Measurements from ENCODE around the gene GNG2. TPM values are rescaled to one million over a fixed set of nuclear protein-coding genes. Genes with fewer than 3 reads are reported as not detected.

The GNG2 gene
- total and polyA plus RNA-seq, 5 experiments from 2014 or later: 57.8 to 172 (median 115) TPM

DNA sequence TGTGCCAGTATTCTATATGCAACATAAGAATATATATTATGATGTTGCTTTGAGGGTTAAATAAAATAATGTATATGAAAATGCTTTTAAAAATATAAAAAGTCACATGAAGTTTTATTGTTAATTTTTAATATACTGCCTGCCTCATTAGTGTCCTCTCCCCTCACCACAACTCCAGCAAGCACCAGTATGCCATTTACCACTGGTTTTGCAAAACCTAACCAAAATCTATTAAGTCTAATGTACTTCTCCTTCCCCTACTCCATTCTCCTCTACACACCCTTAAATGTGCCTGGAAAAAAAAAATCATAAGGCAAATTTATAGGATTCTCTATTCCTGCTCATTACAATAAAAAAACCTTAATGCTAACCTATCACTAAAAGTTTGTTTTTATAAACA, 24.0 kb upstream of the GNG2 start:
- ATAC-seq (no peak), DNase-seq (no peak)
- POLR2A ChIA-PET: interaction anchor here (0.8 kb wide), 1 partner anchor 19 kb away, joined by 4 read pairs; no protein-coding TSS in a partner anchor
- Mint-ChIP-seq H3K36me3 (peaks cover 0 to 8% (median 7%) of the 10 kb centered on the region in 3 donors), H3K27me3 (no peaks in the 10 kb centered on the region), H3K4me1 (peaks cover 0 to 7% (median under 1%) of the 10 kb centered on the region in 4 donors), H3K27ac (peak overlapping the region in 1 of 10 donors; percentile 58), H3K9me3 (peaks cover 0 to 8% (median 4%) of the 10 kb centered on the region in 9 donors), H3K4me3 (no peak overlapping the region)

DNA sequence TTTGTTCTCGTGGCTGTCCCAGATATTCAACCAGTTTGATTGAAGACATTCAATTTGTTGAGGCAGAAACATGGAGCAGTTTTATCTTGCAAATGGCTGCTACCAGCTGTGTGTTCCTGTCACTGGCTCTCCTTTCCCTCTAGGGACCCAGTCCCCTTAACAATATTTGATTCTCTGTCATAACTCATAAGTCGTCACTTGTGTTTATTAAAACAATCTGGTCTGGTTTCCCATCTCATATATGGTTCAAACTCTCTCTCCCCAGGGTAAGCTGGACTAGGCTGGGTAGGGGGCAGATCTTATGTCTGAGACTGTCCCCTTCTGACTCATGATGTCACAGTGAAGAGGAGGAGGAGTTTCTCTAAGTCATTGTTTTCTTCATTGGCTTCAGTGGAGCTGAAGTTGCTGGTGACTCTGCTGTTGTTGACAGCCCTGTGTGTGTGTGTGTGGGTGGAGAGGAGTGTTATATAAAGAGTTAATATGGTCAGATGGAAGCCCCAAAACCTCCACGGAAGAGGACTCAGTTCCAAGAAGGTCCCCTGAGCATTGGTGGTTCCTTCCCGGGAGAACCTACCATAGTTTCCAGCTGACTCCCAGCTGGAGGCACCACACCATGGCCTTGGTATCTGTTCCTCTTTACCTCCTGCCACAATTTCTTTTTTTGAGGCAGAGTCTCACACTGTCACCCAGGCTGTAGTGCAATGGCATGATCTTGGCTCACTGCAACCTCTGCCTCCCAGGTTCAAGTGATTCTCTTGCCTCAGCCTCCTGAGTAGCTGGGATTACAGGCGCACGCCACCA, 16.1 kb upstream of the GNG2 start:
- Mint-ChIP-seq H3K36me3 (peaks cover 0 to 3% (median 0%) of the 10 kb centered on the region in 3 donors), H3K27me3 (peaks cover 0 to 4% (median 0%) of the 10 kb centered on the region in 5 donors), H3K4me3 (peak overlapping the region in 5 of 10 donors; percentile 11 to 67 (median 34)), H3K9me3 (peaks cover 0 to 12% (median 3%) of the 10 kb centered on the region in 9 donors), H3K27ac (peak overlapping the region; percentile 28 to 100 (median 89)), H3K4me1 (peaks cover 20 to 70% (median 46%) of the 10 kb centered on the region in 4 donors)
- ATAC-seq (no peak), DNase-seq (peak in 1 of 10 donors; percentile 24)
- POLR2A ChIA-PET: no interaction called here

DNA sequence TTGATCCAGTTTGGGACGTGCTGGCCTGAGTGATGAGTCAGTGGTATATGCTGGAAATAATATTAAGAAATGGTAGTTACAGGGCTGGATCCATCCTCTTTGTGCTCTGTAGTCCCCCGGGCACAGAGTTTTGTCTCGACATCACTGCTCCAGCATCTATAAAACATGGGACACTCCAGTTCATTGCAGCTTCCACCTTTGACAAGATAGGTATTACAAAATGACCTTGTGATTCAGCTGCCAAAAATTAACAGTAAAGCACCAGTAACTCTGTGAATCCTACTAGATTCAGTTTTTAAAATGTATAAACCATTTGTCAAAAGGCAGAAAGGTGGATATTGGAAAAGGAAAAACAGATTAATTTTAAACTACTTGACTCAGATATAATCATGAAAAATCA, 14.6 kb upstream of the GNG2 start:
- Mint-ChIP-seq H3K4me1 (peaks cover 20 to 82% (median 47%) of the 10 kb centered on the region in 4 donors), H3K36me3 (peaks cover 0 to 4% (median 3%) of the 10 kb centered on the region in 3 donors), H3K4me3 (peak overlapping the region in 5 of 10 donors; percentile 8 to 88 (median 78)), H3K27ac (peak overlapping the region; percentile 80 to 100 (median 99)), H3K9me3 (peaks cover 0 to 20% (median 3%) of the 10 kb centered on the region in 9 donors), H3K27me3 (peaks cover 0 to 4% (median 0%) of the 10 kb centered on the region in 5 donors)
- ATAC-seq (no peak), DNase-seq (no peak)
- POLR2A ChIA-PET: interaction anchor here (1.3 to 6.6 kb wide), 4 partner anchors 15 to 49 kb away, joined by 3 to 94 read pairs (median 11); partner anchors contain the start of gene GNG2

DNA sequence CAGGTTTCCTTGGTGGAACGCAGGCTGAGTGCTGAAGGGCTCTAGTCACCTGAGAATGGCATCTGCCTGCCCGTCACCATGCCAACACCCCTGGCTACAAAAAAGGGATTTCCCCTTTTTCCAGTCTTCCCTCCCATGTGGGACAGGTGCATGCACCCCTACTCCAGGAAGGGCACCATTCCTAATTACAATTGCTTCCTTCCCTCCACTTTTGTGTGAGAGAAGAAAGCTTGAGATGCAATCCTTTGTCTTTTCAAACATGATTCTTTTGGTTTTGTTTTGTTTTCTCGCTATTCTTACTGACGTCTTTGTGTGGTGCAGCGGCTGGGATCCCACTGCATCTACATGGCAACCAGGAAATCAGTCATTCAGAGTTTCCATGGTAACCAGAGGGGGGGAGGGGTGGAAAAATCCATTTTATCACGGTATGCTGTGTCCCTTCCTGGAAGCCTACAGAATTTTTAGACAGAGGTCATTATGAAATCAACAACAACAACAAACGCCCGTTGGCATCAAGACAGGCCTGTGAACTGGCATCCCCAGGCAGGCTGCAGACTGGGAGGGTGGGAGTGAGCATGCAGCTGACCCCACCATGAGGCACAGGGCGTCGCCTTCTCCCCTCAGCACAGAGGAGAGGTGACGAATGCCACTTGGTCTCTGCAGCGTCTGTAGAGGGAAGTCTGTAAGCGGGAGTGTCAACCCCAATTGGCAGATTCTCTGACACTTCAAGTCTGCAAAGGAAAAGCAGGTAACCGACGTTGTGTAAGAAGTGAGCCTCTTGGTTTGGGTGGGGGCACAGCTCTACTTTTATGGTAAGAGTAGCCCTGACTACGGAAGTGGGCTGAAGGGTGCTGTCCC, 13.6 kb upstream of the GNG2 start:
- Mint-ChIP-seq H3K27me3 (peaks cover 0 to 4% (median 0%) of the 10 kb centered on the region in 5 donors), H3K4me1 (peaks cover 18 to 91% (median 54%) of the 10 kb centered on the region in 4 donors), H3K27ac (peak overlapping the region; percentile 96 to 100 (median 99)), H3K4me3 (peak overlapping the region; percentile 78 to 91 (median 88)), H3K36me3 (peaks cover 0 to 4% (median 3%) of the 10 kb centered on the region in 3 donors), H3K9me3 (peaks cover 0 to 20% (median 3%) of the 10 kb centered on the region in 9 donors)
- peak; percentile 65 to 98 (median 93) for DNase-seq
- ATAC-seq: peak; percentile 82 to 85
- POLR2A ChIA-PET: interaction anchor here (0.6 to 6.6 kb wide), 14 partner anchors 9 to 195 kb away, joined by 3 to 94 read pairs (median 3); partner anchors contain the start of genes FRMD6, GNG2 and RTRAF

DNA sequence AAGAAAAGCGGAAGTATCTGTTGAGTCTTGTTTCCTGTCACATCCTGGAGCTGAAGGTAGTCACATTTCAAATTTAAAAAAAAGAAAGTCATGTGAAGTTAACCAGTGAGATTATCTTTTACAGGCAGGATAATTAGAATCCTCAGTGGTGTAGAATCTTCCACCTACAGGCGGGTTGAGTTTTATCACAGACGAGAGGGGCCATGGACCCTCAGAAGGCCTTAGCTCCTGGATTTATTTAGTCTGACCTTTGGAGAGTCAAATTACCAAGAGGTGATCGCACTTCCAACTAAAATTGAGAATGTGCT, 13.0 kb upstream of the GNG2 start:
- peaks cover 0 to 4% (median 0%) of the 10 kb centered on the region in 5 donors for H3K27me3 Mint-ChIP-seq
- POLR2A ChIA-PET: interaction anchor here (0.6 to 6.6 kb wide), 12 partner anchors 9 to 195 kb away, joined by 3 to 94 read pairs (median 4); partner anchors contain the start of genes FRMD6, GNG2 and RTRAF

DNA sequence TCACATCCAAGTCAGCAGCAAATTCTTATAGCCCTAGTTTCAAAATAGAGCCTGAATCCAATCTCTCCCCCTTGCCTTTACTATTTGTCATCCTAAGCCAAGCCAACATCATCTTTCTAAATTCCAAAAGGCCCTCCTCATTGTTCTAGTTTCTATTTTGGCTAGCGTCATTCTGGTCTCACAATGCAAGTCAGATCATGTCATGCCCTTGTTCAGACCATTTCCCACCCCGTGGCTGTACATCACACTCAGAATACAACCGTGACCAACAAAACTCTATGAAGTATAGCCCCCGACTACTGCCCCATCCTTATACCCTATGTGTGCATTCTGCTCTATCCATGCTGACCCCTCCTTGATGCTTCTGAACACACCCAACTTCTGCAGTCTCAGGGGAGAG, 12.3 kb upstream of the GNG2 start:
- H3K4me1 Mint-ChIP-seq: peaks cover 18 to 93% (median 61%) of the 10 kb centered on the region in 4 donors
- ATAC-seq (no peak), DNase-seq (no peak)

More for the DNA sequence above, 13.0 kb upstream of the GNG2 start:
- Mint-ChIP-seq H3K36me3 (peaks cover 0 to 4% (median 3%) of the 10 kb centered on the region in 3 donors), H3K27ac (peak overlapping the region; percentile 96 to 100 (median 99)), H3K4me3 (peak overlapping the region; percentile 78 to 91 (median 88)), H3K9me3 (peaks cover 0 to 20% (median 3%) of the 10 kb centered on the region in 9 donors), H3K4me1 (peaks cover 18 to 91% (median 59%) of the 10 kb centered on the region in 4 donors)
- DNase-seq (no peak), ATAC-seq (no peak)

DNA sequence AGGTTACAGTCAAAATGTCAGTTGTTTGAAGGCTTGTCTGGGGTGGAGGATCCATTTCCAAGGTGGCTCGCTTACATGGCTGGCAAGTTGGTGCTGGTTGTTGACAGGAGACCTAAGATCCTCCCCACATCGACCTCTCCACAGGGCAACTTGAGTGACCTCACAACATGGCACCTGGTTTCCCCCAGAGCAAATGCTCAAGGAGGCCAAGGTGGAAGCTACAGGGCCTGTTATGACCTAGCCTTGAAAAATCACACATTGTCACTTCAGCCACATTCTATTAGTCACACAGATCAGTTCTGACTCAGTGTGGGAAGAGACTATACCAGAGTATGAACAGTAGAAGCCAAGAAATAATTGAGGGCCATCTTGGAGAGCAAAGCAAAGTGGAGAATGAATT, 11.3 kb upstream of the GNG2 start:
- peaks cover 0 to 4% (median 0%) of the 10 kb centered on the region in 5 donors for H3K27me3 Mint-ChIP-seq
- POLR2A ChIA-PET: interaction anchor here (3.2 to 6.6 kb wide), 2 partner anchors 11 to 19 kb away, joined by 17 to 94 read pairs; partner anchors contain the start of gene GNG2
- H3K9me3 Mint-ChIP-seq: peaks cover 0 to 20% (median 3%) of the 10 kb centered on the region in 9 donors
- ATAC-seq: no peak
- H3K4me1 Mint-ChIP-seq: peaks cover 14 to 88% (median 55%) of the 10 kb centered on the region in 4 donors
- peak overlapping the region; percentile 48 to 100 (median 96) for H3K27ac Mint-ChIP-seq
- H3K4me3 Mint-ChIP-seq: no peak overlapping the region
- H3K36me3 Mint-ChIP-seq: peaks cover 0 to 4% (median 3%) of the 10 kb centered on the region in 3 donors
- no peak for DNase-seq

More for the DNA sequence above, 12.3 kb upstream of the GNG2 start:
- H3K4me3 Mint-ChIP-seq: peak overlapping the region in 9 of 10 donors; percentile 54 to 79 (median 67)
- peaks cover 0 to 4% (median 0%) of the 10 kb centered on the region in 5 donors for H3K27me3 Mint-ChIP-seq
- peaks cover 0 to 20% (median 3%) of the 10 kb centered on the region in 9 donors for H3K9me3 Mint-ChIP-seq
- H3K36me3 Mint-ChIP-seq: peaks cover 0 to 4% (median 3%) of the 10 kb centered on the region in 3 donors
- peak overlapping the region; percentile 48 to 100 (median 97) for H3K27ac Mint-ChIP-seq
- POLR2A ChIA-PET: interaction anchor here (1.3 to 6.6 kb wide), 3 partner anchors 12 to 20 kb away, joined by 4 to 94 read pairs (median 17); partner anchors contain the start of gene GNG2

DNA sequence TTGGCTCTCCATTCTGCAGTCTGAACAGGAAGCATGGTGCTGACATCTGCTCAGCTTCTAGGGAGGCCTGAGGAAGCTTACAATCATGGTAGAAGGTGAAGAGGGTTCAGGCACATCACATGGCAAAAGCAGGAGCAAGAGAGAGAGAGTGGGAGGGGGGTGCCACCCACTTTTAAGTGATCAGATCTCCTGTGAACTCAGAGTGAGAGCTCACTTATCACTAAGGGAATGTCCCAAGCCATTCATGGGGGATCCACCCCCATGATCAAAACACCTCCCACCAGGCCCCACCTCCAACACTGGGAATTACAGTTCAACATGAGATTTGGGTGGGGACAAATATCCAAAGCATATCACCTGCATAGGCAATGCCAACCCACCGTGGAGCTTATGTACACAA, 9.8 kb upstream of the GNG2 start:
- ATAC-seq: no peak
- POLR2A ChIA-PET: interaction anchor here (0.6 to 6.6 kb wide), 2 partner anchors 10 to 1516 kb away, joined by 3 to 94 read pairs; partner anchors contain the start of gene GNG2
- Mint-ChIP-seq H3K9me3 (peaks cover 0 to 20% (median 3%) of the 10 kb centered on the region in 9 donors), H3K36me3 (peaks cover 0 to 4% (median 3%) of the 10 kb centered on the region in 3 donors), H3K27me3 (peaks cover 0 to 4% (median 0%) of the 10 kb centered on the region in 5 donors), H3K4me1 (peaks cover 16 to 80% (median 55%) of the 10 kb centered on the region in 4 donors), H3K4me3 (no peak overlapping the region), H3K27ac (peak overlapping the region in 5 of 10 donors; percentile 10 to 84 (median 38))
- DNase-seq: no peak

DNA sequence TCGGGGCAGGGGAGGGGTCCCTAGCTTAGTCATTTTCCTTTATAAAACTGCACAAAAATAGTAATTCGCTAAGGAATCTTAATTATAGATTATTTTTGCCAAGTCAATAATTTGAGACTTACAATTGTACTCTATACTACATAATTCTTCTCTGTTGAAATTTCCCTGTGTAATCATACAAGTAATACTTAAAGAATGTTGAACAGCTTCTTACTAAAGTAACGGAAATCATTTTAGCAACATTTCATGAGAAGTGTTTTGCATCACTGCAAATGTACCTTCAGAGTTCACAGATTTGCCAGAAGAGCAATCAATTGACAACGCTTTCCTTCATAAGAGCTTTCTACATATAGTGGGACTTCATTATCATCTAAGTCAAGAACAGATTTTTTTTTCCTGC, 7.9 kb upstream of the GNG2 start:
- peaks cover 0 to 20% (median 2%) of the 10 kb centered on the region in 9 donors for H3K9me3 Mint-ChIP-seq
- H3K27ac Mint-ChIP-seq: no peak overlapping the region

DNA sequence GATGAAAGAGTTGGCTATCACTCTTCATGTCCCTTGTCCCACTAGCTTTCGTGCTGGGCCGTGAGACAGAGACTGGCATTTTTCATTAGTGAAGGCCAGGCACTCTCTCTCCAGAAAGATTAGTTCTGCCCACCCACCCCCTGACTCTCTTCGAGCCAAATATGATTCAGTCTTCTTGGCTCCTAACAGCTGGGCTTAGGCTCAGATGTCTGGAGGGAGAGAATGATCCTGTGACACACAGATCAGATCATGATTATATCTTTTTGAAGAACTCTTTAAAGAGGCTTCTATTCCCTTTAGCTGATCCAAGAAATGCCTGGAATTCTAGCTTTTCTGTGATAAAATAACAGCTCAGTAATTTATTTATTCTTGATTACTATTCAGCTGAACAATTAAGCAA, 5.2 kb upstream of the GNG2 start:
- Mint-ChIP-seq H3K27me3 (no peaks in the 10 kb centered on the region), H3K4me3 (no peak overlapping the region), H3K4me1 (peaks cover 20 to 76% (median 57%) of the 10 kb centered on the region in 4 donors), H3K36me3 (peaks cover 0 to 2% (median 0%) of the 10 kb centered on the region in 3 donors), H3K9me3 (peaks cover 0 to 4% (median 0%) of the 10 kb centered on the region in 9 donors), H3K27ac (peak overlapping the region in 4 of 10 donors; percentile 7 to 84 (median 10))
- POLR2A ChIA-PET: interaction anchor here (1.0 to 1.3 kb wide), 2 partner anchors 9 to 18 kb away, joined by 3 to 4 read pairs; no protein-coding TSS in a partner anchor
- ATAC-seq (no peak), DNase-seq (no peak)

More for the DNA sequence above, 7.9 kb upstream of the GNG2 start:
- H3K36me3 Mint-ChIP-seq: peaks cover 0 to 4% (median 0%) of the 10 kb centered on the region in 3 donors
- H3K4me3 Mint-ChIP-seq: no peak overlapping the region
- POLR2A ChIA-PET: interaction anchor here (0.5 kb wide), 1 partner anchor 114 kb away, joined by 8 read pairs; no protein-coding TSS in a partner anchor
- ATAC-seq: no peak
- H3K4me1 Mint-ChIP-seq: peaks cover 22 to 73% (median 50%) of the 10 kb centered on the region in 4 donors
- DNase-seq: no peak
- no peaks in the 10 kb centered on the region for H3K27me3 Mint-ChIP-seq

DNA sequence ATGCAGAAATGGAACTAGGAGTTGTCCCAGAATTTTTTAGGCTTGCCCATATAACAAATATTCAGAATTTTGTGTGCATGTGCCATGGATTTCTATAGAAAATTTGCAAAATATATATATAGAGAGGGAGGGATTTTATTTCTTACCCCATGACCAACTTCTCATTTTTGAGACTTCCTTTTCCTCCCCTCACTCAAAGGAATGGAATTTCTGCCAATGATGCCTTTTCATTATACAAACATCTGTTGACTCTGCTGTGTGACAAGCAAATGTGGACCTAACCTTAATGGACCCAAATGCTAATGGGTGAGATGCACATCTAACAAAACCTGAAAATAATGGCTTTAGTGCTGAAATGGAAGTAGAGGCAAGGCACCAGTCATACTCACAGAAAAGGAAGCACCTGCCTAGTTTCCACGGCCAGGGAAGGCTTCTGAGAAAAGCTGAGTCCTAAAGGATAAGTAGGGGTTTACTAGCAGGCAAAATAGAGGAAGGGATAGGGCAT, 3.6 kb upstream of the GNG2 start:
- Mint-ChIP-seq H3K4me3 (no peak overlapping the region), H3K4me1 (peaks cover 25 to 68% (median 50%) of the 10 kb centered on the region in 4 donors), H3K36me3 (peaks cover 0 to 6% (median 0%) of the 10 kb centered on the region in 3 donors), H3K27me3 (no peaks in the 10 kb centered on the region), H3K27ac (peak overlapping the region in 5 of 10 donors; percentile 17 to 87 (median 42)), H3K9me3 (no peaks in the 10 kb centered on the region)
- ATAC-seq: no peak
- POLR2A ChIA-PET: interaction anchor here (0.6 to 0.7 kb wide), 2 partner anchors 9 to 10 kb away, joined by 3 read pairs; no protein-coding TSS in a partner anchor
- DNase-seq: no peak

All from naive thymus-derived CD8-positive, alpha-beta T cell (primary cell).